ENCODE data around the gene CTNNA2.

- TF ChIP-seq EZH2 (IDR thresholded peaks at IDR 0.05; ENCODE audit: borderline replicate concordance, low read length) (no peak), CTCF (conservative IDR thresholded peaks at IDR 0.05 in 1 of 2, IDR thresholded peaks at IDR 0.05 in 1 of 2; ENCODE audit: extremely low read depth in 1 of 2, insufficient read depth in 1 of 2, low read depth in 1 of 2, low read length in 2 of 2) (no peak)
Measured at GRCh38 chr2:79638410-79638809, 125.6 kb downstream of the CTNNA2 start.

All from mammary epithelial cell (primary cell).